HG03025 (cell line): Measurements from ENCODE around the gene SULT6B1.
"Not testable (repeated sequence)": the region's sequence is repeated elsewhere in the genome, so short reads cannot be mapped to it uniquely, and the experiment has no call there.

Experiments
- ATAC-seq: cut with Tn5 transposase; IDR thresholded peaks from one replicate; pipeline ENCODE4 v1.9.1; 2021; ENCODE audit warnings: mild to moderate bottlenecking, moderate library complexity; ENCODE audit not compliant: unreplicated experiment, low FRiP score

SULT6B1 gene

DNA sequence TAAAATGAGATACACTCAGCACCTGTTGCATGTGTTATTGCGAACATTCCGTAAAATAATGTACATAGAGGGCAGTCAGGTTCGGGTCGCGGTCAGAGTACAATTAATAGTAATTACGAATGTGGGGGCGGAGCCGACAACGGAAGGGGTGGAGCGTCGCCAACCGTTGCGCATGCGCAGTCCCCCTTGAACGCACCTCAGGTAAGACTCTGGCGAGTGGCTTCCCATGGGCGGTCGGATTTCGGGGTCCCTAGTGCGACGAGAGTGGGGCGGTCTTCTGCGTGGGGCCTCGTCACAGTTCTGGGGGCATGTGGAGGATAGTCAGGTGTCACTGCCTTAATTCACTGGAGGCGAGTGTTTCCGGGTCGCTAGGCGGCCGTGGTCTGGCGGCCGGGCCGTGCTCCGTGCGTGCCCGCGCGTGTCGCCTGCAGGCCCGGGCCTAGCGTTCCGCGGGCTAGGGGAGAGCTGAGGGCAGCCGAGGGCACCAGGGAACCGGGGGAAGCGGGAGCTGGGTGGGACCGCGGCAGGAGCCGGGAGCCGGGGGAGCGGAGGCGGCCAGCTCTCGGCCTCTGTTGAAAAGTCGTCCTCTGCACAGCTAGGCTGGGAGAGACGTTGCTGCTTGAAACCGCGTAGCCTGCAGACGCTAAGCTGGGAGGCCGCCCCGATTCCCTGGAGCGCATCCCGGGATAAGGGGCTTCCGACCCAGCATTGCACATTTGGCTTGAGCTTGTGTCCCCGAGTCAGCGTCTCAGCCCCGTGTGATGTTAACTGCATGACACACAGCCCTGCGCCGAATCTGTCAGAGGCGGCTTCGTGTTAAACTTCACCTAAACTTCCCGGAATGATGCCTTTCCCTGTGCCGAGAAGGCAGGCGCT lies 8.1 kb upstream of the SULT6B1 start, which contains the start of gene CEBPZOS:
Gene CEBPZOS (plus strand): TSS at position 177 of the 876 bp plus-strand sequence. CDS start 3,209 bp downstream, outside the sequence.
- ATAC-seq, result peak; percentile 51

DNA sequence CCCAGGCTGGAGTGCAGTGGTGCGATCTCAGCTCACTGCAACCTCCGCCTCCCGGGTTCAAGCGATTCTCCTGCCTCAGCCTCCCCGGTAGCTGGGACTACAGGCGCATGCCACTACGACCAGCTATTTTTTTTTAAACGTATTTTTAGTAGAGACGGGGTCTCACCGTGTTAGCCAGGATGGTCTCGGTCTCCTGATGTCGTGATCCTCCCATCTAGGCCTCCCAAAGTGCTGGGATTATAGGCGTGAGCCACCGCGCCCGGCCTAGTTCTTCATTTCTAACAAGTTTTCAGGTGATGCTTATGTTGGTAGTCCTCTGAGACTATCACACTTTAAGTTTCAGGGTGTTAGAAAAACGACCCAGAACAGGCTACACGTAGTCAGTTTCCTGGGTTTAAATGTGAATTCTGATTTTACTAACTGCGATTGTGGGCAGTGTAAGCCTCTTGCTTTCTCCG lies 7.4 kb upstream of the SULT6B1 start:
- ATAC-seq, result not testable (repeated sequence)

DNA sequence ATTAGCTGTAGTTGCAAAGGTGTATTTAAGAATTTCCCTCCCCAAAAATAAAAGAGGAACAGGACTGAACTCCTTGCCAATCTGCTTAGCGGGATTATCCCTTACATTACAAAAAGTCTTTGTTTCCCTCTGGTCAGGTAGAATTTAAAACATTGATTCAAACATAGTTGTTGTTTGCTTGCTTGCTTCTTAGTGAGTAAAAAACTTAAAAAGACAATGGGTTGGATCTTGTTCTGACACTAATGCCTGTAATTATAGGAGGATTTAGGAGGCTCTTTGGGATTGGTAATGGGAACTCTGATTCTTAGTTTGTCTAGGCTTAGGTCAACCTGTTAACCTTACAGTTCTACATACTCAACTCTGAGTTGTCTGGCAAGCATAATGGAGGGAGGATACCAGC lies 4.1 kb upstream of the SULT6B1 start:
- no peak for ATAC-seq

DNA sequence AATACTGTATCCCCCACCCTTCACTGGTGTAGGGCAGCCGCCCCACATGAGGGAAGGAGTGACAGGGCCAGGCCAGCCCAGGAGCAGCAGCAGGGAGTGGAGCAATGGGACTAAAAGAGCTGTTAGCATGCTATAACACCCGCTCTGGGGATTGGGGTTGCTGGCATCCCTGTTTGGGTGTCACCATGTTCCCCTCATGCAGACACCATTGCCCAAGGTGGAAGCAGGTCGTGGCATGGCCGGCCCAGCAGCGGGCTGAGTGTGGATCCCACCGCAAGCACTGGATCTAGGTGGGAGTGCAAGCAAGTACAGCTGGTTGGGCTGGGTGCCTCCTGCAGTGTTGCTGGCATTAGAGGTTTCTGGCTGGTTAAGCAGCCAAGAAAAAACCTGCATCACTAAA lies 3.3 kb upstream of the SULT6B1 start:
- no peak for ATAC-seq

DNA sequence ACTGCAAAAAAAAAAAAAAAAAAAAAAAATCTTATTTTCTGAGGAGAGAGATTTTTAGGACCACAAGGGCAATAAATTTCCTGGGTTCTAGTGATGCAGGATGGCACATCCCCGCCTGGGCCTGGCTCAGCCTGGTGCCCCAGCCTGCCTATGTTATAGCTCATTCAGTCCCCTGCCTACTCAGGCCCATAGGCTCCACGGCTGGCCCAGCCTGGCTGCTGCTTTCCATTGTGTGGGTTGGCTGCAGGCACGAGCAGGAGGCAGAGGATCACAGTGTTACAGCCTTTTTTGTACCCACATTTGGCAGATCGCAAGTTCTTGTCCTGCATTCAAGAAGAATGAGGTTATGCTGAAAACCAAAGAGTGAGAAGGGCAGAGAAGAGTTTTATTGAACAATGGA lies 2.8 kb upstream of the SULT6B1 start:
- no peak for ATAC-seq

DNA sequence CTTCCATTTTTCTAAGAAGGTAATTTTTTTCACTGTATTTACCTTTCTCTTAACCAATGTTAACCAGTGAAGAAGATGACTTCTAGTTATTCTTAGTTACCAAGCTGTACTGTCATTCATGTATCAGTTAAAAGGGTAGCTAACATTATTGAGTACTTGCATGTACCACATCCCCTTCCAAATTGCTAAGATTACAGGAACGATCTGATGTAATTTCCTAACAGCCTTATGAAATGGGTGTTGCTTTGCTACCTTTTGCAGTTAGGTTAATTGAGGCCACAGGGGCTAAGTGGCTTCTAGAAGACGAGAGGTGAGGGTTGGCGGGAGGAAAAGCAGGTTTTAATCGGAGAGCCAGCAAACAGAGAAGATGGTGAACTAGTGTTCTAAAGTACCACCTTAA lies 1.8 kb upstream of the SULT6B1 start:
- ATAC-seq, result no peak

DNA sequence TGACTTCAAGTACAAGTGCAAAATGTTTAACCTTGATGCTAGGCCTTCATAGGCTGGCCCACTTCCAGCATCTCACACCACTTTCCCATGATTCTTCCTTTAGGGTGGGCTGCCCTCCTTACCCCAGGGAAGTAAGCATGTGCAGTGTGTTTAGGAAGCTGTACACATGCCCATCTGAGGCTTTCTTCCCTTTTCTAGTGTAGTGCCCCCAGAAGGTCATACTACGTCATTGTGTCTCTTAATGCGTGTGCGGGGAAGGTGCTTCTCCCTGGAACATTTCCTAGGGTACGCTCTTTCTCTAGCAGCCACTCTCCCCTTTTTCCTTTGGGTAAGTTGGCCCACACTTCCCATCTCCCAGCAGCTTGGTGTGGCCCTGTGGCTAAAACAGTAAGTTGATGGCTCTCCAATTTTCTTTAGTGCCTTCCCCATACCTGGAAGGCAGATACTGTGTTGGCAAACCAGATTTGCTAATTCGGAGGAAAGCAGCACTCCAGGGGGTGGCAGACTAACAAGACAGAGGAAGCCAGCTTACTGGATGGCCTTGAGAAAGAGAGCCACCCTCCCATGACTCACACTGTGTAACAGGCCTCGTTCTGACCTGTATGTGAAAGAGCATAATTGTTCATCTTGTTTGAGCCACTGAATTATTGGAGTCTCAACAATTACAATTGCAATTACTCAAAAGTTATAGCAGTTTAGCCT lies 1.1 kb upstream of the SULT6B1 start:
- ATAC-seq, result no peak

DNA sequence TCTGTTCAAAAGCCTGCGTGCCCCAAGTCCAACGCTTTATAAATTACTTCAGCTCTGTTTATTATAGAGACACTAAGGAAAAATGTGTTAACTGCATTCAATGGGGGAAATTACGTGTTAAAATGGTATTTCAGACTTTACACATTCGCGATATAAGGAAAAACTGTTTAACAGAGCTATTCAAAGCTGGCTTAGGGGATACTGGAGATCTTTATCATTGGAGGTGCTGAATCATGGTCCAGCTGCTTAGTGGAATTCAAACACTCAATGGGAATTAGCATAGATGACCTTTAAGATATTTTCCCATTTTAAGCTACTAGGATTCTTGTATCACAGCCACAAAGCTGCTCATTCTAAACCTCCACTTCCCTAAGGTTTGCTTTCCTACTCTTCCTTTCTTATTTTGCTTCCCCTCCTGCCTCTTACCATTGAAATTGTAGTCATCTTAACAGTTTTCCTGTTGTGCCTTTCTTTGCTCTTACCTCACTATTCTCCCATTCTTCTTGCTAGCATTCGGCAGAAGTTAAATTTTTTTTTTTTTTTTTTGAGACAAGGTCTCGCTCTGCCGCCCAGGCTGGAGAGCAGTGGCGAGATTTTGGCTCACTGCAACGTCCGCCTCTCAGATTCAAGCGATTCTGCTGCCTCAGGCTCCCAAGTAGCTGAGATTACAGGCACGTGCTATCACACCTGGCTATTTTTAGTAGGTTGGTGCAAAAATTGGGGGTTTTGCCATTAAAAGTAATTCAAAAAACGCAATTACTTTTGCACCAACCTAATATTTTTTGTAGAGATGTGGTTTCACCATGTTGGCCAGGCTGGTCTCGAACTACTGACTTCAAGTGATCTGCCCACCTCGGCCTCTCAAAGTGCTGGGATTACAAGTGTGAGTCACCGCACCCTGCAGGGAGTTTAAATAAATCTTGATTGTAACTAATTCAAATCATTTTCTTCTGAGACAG lies 6.5 kb downstream of the SULT6B1 start:
- no peak for ATAC-seq

DNA sequence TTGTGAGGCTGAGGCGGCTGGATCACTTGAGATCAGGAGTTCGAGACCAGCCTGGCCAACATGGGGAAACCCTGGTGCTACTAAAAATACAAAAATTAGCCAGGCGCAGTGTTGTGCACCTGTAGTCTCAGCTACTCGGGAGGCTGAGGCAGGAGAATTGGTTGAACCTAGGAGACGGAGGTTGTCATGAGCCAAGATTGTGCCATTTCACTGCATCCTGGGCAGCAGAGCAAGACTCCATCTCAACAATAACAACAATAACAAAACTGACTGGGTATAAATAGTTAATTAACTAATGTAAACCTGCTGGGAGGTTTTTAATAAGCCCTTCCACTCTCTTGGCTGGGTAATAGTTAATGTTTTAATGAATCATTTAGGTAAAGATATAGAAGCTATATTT lies 7.8 kb downstream of the SULT6B1 start:
- no peak for ATAC-seq

DNA sequence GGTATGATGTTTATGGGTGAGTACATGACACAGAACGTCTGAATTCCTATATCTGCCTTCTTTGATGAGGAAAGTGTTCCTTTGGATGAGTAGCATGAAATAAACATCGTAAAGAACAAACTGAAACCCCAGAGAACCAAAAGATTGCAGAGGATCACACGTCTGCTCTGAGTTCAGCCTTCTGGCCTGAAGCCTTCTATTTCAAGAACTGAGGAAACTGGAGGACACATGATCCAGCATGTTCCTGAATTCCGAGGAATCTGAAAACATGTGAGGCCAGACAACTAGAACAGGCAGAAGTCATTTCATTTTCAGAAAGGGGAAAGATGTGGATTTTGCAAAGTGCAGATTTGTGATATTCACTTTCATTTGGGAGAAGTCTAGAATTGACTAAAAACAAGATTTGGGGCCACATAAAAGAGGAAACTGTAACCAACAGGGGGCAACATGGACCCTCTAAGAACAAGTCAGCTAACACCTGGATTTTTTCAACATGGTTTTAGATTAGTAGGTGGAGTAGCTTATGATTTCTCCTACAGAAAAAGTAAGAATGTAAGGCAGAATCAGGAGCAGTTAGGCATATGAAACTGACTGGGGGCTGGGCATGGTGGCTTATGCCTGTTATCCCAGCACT lies 8.3 kb downstream of the SULT6B1 start:
- no peak for ATAC-seq

DNA sequence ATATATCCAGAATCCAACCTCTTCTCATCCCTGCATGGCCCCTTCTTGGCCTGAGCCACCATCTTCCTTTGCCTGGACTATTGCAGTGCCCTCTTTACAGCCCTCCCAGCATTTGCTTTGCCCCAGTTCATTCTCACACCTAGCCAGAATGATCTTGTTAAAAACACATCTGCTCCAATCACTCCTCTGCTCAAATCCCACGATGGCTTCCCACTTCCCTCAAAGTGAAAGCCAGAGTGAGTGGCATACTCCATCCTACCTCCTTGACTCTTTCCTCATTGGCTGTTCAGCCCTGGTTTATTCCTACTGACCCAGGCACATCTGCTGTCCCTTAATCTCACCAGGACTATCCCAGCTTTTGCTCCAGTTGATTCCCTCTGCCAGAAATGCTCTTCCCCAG lies 14.7 kb downstream of the SULT6B1 start:
- no peak for ATAC-seq

DNA sequence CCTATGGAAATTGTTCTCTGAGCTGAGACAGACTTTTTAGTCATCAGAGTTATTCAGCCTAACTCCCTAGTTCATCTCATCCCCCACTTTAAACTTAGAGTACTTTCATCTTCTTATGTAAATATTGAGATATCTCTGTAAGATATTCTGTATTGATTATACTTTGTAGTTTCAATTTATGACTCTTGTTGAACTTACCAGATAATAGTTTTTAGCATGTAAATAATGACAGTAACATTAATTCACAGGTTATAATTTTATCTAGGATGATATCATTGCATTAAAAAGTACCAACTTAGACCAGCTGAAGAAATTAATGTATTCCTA lies 16.9 kb downstream of the SULT6B1 start:
- no peak for ATAC-seq

DNA sequence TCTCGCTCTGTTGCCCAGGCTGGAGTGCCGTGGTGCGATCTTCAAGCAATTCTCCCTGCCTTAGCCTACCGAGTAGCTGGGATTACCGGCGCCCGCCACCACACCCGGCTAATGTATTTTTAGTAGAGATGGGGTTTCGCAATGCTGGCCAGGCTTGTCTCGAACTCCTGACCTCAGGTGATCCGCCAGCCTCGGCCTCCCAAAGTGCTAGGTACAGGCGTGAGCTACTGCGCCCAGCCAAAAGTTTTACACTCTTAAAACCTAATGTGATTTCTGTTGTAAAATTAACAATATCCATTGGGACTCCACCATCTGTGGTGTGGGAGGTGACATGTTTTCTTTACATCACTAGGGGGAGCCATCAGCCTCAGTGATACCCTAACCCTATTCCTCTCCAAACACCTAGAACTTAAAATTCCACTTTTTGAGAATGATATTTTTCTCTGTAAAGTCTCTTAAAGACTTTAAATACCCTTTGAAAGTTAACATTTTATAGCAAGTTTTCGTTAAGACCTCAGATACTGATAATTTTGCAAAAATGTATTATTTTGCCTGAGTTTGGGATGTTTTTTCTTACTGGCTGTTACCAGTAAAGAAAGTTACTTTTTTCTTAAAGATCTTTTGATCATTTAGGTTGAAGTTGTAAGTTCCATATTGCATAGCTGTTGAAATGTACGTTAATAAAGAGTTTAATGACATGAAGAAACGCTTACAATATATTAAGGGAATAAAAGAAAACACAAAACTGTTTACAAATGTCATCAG lies 20.1 kb downstream of the SULT6B1 start:
- no peak for ATAC-seq

DNA sequence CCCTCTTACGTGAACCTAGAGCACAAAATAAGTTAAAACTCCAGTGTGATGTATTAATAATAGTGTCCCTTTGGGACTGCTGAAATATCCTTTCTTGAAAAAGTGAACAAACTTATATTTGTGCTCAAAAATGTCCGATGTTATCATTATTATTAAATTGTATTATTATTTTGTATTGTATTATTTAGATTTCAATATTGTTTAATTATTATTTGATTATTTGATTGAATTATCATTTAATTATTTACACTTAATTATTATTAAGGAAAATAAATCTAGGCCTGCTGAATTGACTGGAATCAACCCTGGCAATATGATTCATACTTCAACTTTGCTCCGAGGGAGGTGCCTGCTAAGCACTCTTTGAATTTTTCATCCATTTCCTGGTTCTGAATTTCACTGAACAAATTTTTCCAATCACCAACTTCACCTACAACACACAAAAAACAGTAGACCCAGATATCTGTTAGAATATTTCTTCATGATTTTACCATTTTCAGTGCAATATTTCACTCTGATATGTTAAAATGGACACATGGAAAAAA lies 20.8 kb downstream of the SULT6B1 start:
- ATAC-seq, result no peak

DNA sequence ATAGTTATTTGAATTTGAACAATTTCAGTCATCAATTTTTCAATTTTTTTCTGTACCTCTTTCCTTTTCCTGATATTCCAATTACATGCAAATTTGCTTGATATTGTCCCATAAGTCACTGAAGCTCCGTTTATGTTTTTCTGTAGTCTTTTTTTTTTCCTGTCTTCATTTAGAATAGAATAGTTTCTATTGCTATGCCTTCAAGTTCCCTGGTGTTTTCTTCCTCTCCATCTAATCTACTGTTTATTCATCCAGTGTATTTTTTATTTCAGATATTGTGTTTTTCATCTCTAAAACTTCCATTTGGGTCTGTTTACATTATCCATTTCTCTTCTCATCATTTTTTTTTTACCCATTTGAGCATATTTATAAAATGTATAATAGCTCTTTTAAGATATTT lies 23.7 kb downstream of the SULT6B1 start:
- no peak for ATAC-seq

DNA sequence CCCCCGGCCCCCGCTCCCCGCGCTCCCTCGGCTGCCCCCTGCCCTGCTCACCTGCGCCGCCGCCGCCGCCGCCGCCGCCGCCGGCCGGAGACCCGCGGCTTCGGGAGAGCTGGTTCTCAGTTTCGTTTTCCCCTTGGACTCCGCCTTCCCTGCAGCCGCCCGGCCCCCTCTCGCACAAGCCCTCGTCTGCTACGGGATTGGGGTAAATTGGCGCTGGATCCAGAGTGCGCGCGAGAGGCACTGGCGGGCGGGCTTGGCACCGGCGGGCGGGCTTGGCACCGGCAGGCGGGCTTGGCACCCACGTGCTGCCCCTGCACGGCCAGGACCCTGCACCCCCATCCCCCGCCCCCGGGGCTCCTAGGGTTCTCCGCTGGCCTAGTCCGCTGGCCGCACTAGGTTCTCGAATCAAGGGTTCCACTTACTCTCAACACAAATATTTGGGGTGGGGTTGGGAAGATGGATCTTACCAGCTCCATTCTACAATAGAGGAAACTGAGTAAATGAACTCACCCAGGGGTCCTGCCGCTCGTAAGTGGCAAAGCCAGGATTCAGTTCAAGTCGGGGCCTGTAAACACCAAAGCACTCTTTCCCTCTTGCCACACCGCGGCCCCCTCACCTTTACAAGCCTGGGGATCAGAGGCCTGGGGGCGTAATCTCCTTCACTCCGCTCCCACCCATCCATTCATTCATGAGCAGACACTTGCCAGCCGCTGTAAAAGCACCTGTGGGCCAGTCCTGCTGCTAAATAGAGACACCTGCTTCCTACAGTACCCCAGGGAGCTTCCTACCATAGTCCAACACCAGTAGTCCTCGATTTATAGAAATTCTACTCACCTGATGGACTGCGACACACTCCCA lies 31.4 kb downstream of the SULT6B1 start, which contains the start of gene EIF2AK2:
Gene EIF2AK2 (minus strand): TSS at position 124 of the 858 bp plus-strand sequence. CDS start 9,174 bp downstream, outside the sequence.
- ATAC-seq, result peak; percentile 82

DNA sequence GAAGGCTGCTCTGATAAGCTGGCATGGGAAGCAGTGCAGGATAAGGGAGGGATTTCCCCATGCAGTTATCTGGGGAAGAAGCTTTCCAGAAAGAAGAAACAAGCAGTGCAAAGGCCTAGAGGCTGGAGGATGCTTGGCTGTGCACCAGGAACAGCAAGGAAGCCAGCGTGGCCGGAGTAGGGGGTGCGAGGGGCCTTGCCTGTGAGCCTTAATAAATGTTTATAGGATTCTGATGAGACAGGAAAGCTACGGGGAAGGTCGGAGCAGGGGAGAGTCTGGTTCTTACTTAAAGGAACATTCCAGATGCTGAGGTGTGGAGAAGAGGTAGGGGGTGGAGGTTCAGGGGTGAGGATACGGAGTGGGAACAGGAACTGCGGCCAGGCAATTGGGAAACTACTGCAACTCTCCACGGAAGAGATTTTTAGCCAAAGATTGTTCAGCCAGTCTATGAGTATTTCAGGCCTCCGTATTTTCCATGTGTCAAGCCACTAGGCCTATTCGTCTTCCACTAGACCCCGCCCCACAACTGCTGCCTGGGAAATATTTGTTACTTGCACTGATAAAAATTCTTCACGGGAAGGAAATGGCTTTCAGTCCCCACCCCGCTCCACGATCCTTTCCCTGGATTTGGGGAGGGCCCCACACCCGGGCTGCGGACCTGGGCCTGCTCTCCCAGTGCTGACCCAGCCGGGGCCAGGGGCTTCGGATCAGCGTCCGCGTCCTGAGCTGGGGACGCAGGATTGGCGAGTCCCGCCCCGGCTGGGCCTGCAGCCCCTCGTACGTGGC lies 32.2 kb downstream of the SULT6B1 start:
- ATAC-seq, result peak; percentile 10
